Tibial nerve (tissue), 4 donors: ENCODE measurements around the gene ZBTB33. TPM values are rescaled to one million over a fixed set of nuclear protein-coding genes. Genes with fewer than 3 reads are reported as not detected.
A peak's percentile ranks its signal among the peaks of the same experiment; 100 is the strongest.

Experiments
- DNase-seq, 2 donors: peaks; one replicate each; pipeline ENCODE4 v3.0.0-alpha.2; 2019; ENCODE audit warnings: low spot score in 2 of 2
- H3K27ac ChIP-seq, 4 donors: fragments of 200-600 bp; sonication (generic) in 3 of 4; one replicate each; pipeline ENCODE4 v1.5.1; 2017 to 2019; ENCODE audit warnings: mild to moderate bottlenecking in 1 of 4
- H3K27me3 ChIP-seq, 2 donors: fragments of 200-600 bp; sonication (generic) in 1 of 2; one replicate each; pipeline versions ENCODE4 v1.5.1 to v1.6.0; 2017 to 2019
- H3K36me3 ChIP-seq, 3 donors: fragments of 200-600 bp; sonication (generic); one replicate each; pipeline ENCODE4 v1.5.1; 2018 to 2019
- H3K4me1 ChIP-seq, 4 donors: fragments of 200-600 bp; sonication (generic) in 3 of 4; one replicate each; pipeline ENCODE4 v1.5.1; 2017 to 2019
- H3K4me3 ChIP-seq, 4 donors: fragments of 200-600 bp; sonication (generic) in 3 of 4; one replicate each; pipeline ENCODE4 v1.5.1; 2017 to 2019; ENCODE audit warnings: mild to moderate bottlenecking in 1 of 4, moderate library complexity in 1 of 4
- H3K9me3 ChIP-seq, 4 donors: fragments of 200-600 bp; sonication (generic) in 3 of 4; one replicate each; pipeline ENCODE4 v1.5.1; 2017 to 2019
- EP300 ChIP-seq, 2 donors: sonication (generic); formaldehyde crosslinking; IDR thresholded peaks; one replicate each; pipeline ENCODE4 v1.6.1; 2017; ENCODE audit warnings: antibody characterized with exemption in 2 of 2, mild to moderate bottlenecking in 1 of 2
- POLR2A ChIP-seq, 2 donors: fragments of 450-650 bp; IDR thresholded peaks; one replicate each; pipeline ENCODE4 v1.6.1; 2017; ENCODE audit warnings: antibody characterized with exemption in 2 of 2, mild to moderate bottlenecking in 2 of 2, moderate library complexity in 2 of 2
- WGBS, 2 donors: methylation state at CpG; one replicate each; pipeline ENCODE4 v1.1.5; 2018; 5-methylcytosine and 5-hydroxymethylcytosine counted together
- total RNA-seq, 4 donors: library from RNA; depleted of rRNA; stranded (reverse); fragments of >200 nt; gene quantifications; one replicate each; pipeline ENCODE4 v1.1.0, GENCODE V29; 2016
- TF ChIP-seq, protein P1 (sequence below), 5 experiments: fragments of 200-600 bp in 3 of 5; fragments of 450-650 bp in 2 of 5; sonication (generic) in 3 of 5; IDR thresholded peaks; one replicate each; pipeline ENCODE4 v1.5.1; 2016 to 2019; ENCODE audit warnings: antibody characterized with exemption in 5 of 5, mild to moderate bottlenecking in 3 of 5, moderate library complexity in 2 of 5

Gene ZBTB33
- total RNA-seq, 4 donors from 2014 or later, result 9.8 to 13.1 (median 11.4) TPM

DNA sequence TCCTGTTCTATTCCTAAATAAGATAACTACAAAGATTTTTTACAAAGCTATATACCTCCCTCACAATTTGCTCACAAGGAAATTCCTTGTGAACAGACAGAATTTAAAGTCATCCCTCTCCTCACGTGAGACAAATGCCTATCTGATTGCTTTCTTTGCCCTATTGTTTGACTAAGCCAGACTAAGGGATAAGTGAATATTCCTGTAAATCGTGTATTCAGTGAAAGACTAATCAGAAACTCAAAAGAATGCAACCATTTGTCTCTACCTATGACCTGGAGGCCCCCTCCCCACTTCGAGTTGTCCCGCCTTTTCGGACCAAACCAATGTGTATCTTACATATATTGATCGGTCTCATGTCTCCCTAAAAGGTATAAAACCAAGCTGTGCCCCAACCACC lies 15.3 kb upstream of the ZBTB33 start:
- Histone ChIP-seq H3K36me3 (no peaks in the 10 kb centered on the region), H3K9me3 (no peaks in the 10 kb centered on the region), H3K27me3 (no peaks in the 10 kb centered on the region), H3K4me3 (no peak overlapping the region), H3K4me1 (no peaks in the 10 kb centered on the region), H3K27ac (no peak overlapping the region)
- TF ChIP-seq EP300 (IDR thresholded peaks at IDR 0.05) (no peak), POLR2A (IDR thresholded peaks at IDR 0.05) (no peak)
- TF ChIP-seq, protein P1, sequence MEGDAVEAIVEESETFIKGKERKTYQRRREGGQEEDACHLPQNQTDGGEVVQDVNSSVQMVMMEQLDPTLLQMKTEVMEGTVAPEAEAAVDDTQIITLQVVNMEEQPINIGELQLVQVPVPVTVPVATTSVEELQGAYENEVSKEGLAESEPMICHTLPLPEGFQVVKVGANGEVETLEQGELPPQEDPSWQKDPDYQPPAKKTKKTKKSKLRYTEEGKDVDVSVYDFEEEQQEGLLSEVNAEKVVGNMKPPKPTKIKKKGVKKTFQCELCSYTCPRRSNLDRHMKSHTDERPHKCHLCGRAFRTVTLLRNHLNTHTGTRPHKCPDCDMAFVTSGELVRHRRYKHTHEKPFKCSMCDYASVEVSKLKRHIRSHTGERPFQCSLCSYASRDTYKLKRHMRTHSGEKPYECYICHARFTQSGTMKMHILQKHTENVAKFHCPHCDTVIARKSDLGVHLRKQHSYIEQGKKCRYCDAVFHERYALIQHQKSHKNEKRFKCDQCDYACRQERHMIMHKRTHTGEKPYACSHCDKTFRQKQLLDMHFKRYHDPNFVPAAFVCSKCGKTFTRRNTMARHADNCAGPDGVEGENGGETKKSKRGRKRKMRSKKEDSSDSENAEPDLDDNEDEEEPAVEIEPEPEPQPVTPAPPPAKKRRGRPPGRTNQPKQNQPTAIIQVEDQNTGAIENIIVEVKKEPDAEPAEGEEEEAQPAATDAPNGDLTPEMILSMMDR (IDR thresholded peaks at IDR 0.05), result no peak
- WGBS, 2 donors, result 70 to 91% methylated on average over 6 of the region's 6 CpGs
- DNase-seq, result no peak

DNA sequence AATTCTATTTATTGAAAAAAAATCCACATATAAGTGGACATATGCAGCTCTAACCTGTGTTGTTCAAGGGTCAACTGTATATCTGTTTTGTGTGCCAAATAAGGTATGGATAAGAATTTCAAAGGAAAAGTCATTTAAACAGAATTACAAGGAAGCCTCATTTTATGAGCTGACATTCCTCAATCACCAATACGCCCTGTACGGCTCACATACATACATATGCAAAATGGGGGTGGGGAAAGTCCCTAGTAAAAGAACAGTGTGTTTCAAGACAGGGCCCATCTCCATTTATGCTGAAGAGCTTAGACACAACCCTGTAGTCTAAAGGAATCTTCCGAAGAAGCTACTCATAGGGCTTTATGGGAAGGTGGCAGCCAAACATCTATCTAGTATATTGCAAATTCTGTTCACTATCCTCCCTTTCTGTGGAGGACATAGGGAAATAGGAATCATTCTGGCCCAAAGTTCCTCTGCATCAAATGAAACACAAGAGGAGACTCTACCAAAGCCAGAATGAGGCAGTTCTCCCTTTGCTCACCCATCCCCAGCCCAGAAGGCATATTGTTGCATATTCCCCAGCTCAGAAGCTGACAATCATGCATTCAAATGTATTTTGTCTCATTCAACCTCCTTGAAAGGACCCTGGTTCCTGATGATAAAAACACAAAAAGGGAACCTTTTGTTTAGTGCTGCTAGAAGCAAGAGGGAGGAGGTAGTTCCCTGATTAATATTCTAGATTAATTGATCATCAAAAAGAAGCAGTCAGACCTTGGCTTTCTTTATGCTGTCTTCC lies 13.7 kb upstream of the ZBTB33 start:
- TF ChIP-seq, protein P1 (IDR thresholded peaks at IDR 0.05), result no peak
- TF ChIP-seq EP300 (IDR thresholded peaks at IDR 0.05) (no peak), POLR2A (IDR thresholded peaks at IDR 0.05) (no peak)
- DNase-seq, result no peak
- WGBS, 2 donors, result 88 to 94% methylated on average over 3 of the region's 3 CpGs

GRCh38 chrX:120238933-120239332 lies 11.7 kb upstream of the ZBTB33 start:
- TF ChIP-seq, protein P1 (IDR thresholded peaks at IDR 0.05), result no peak
- TF ChIP-seq POLR2A (IDR thresholded peaks at IDR 0.05) (no peak), EP300 (IDR thresholded peaks at IDR 0.05) (no peak)
- DNase-seq, result no peak
- Histone ChIP-seq H3K9me3 (no peaks in the 10 kb centered on the region), H3K4me3 (no peak overlapping the region), H3K27ac (no peak overlapping the region), H3K4me1 (peaks cover 0 to 7% (median 0%) of the 10 kb centered on the region in 4 donors), H3K27me3 (peaks cover 0 to 5% of the 10 kb centered on the region in 2 donors), H3K36me3 (no peaks in the 10 kb centered on the region)
- WGBS, 2 donors, result 78 to 89% methylated on average over 4 of the region's 4 CpGs

More for the DNA sequence above, 13.7 kb upstream of the ZBTB33 start:
- no peak overlapping the region for H3K4me3 ChIP-seq
- H3K36me3 ChIP-seq, result no peaks in the 10 kb centered on the region
- no peaks in the 10 kb centered on the region for H3K9me3 ChIP-seq
- H3K27ac ChIP-seq, result no peak overlapping the region
- peaks cover 0 to 4% of the 10 kb centered on the region in 2 donors for H3K27me3 ChIP-seq
- no peaks in the 10 kb centered on the region for H3K4me1 ChIP-seq

- no peak for DNase-seq
- H3K36me3 ChIP-seq, result no peaks in the 10 kb centered on the region
- WGBS, 2 donors, result 74 to 98% methylated on average over 3 to 5 of the region's 5 CpGs
- no peaks in the 10 kb centered on the region for H3K9me3 ChIP-seq
- H3K27ac ChIP-seq, result no peak overlapping the region
- no peak overlapping the region for H3K4me3 ChIP-seq
- H3K27me3 ChIP-seq, result peaks cover 0 to 5% of the 10 kb centered on the region in 2 donors
- TF ChIP-seq, protein P1 (IDR thresholded peaks at IDR 0.05), result no peak
- TF ChIP-seq POLR2A (IDR thresholded peaks at IDR 0.05) (no peak), EP300 (IDR thresholded peaks at IDR 0.05) (no peak)
- peaks cover 0 to 8% (median 0%) of the 10 kb centered on the region in 4 donors for H3K4me1 ChIP-seq
Observed at GRCh38 chrX:120242813-120243212, 7.8 kb upstream of the ZBTB33 start.

- peak overlapping the region; percentile 50 to 87 (median 84) for H3K27ac ChIP-seq
- peak overlapping the region; percentile 49 to 62 (median 56) for H3K4me3 ChIP-seq
- WGBS, 2 donors, result 2 to 39% methylated on average over 13 to 16 of the region's 16 CpGs
Observed at GRCh38 chrX:120244395-120244734, 6.2 kb upstream of the ZBTB33 start.

More at GRCh38 chrX:120244395-120244734, 6.2 kb upstream of the ZBTB33 start:
- H3K36me3 ChIP-seq, result no peaks in the 10 kb centered on the region
- H3K27me3 ChIP-seq, result peaks cover 0 to 5% of the 10 kb centered on the region in 2 donors
- DNase-seq, result no peak
- TF ChIP-seq EP300 (IDR thresholded peaks at IDR 0.05) (no peak), POLR2A (IDR thresholded peaks at IDR 0.05) (no peak)
- TF ChIP-seq, protein P1 (IDR thresholded peaks at IDR 0.05), result no peak
- H3K9me3 ChIP-seq, result no peaks in the 10 kb centered on the region
- H3K4me1 ChIP-seq, result peaks cover 0 to 8% (median 0%) of the 10 kb centered on the region in 4 donors
